Measurements from ENCODE around the gene GPI.

DNA sequence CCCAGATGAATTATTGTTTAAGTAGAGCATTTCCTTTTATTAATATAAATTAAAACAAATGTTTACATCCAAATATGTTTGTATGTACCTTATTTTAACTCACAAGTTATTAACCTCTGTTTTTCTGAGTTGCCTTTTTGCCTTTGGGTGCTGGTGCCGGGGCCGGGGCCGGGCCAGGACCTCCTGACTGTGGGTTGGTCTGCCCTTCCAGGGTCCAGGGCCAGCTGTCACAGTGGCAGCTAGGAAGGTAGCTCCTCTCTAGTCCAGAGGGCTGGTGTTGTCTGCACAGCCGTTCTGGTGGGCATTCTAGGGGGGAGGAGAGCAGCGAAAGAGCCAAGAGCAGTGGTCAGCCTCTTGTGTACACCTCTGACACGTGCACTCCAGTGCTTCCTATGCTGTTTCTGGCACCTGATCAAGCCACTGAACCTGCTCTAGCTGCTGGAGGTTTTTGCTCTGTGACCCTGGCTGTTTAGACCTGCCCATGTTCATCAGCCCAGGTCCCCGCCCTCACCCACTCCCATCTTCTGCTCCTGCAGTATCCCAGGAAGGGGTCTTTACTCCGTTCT, 61.2 kb downstream of the GPI start:
- TF ChIP-seq EZH2phosphoT487 (IDR thresholded peaks at IDR 0.05; ENCODE audit: borderline replicate concordance, low read length): no peak
- TF ChIP-seq CTCF (IDR thresholded peaks at IDR 0.05; ENCODE audit: low read depth, low read length, poor library complexity, severe bottlenecking): no peak

Data from DOHH2 (cell line).